22Rv1 (cell line): Measurements from ENCODE around the gene SERPINB6.

Experiments used
- CTCF ChIP-seq: fragments of 450-650 bp; IDR thresholded peaks from 2 replicates; pipeline ENCODE4 v1.5.1; 2017; ENCODE audit warnings: mild to moderate bottlenecking
- ZFX ChIP-seq: fragments of 450-650 bp; IDR thresholded peaks from 2 replicates; pipeline ENCODE4 v1.6.1; 2017; ENCODE audit warnings: antibody characterized with exemption, borderline replicate concordance

GRCh38 chr6:2964793-2965505, 6.4 kb downstream of the SERPINB6 start:
- TF ChIP-seq ZFX (no peak), CTCF (no peak)
